GM12874 (cell line): ENCODE measurements around the gene KRTAP10-10.
"Not testable (repeated sequence)": the region's sequence is repeated elsewhere in the genome, so short reads cannot be mapped to it uniquely, and the experiment has no call there.

ENCODE experiments used
- TF ChIP-seq, protein P1 (sequence below): IDR thresholded peaks from 2 replicates; pipeline ENCODE4 v1.5.1; 2011; ENCODE audit warnings: low read depth, mild to moderate bottlenecking, control low read depth, low read length, moderate library complexity; ENCODE audit not compliant: insufficient read depth

Gene KRTAP10-10

DNA sequence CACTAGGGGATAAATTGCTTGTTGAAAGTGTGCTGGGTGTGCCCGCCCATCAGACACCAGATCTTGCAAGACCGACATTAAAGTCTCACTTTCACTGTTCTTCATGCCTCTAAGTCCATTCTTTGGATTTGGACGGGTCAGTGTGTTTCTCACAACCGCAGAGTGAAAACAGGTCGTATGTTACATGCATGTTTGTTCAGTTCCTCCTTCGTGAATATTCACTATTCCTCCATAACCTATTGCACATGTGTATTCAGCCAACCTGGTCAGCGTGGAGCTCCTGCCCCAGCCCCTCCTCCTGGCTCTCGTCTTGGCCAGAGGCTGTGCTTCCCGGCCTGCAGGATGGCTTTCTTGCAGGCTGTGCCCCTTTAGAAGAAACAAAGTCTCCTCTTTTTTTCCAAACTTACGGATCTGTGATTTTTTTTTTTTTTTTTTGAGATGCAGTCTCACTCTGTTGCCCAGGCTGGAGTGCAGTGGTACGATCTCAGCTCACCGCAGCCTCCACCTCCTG, 42.7 kb upstream of the KRTAP10-10 start:
- TF ChIP-seq, protein P1, sequence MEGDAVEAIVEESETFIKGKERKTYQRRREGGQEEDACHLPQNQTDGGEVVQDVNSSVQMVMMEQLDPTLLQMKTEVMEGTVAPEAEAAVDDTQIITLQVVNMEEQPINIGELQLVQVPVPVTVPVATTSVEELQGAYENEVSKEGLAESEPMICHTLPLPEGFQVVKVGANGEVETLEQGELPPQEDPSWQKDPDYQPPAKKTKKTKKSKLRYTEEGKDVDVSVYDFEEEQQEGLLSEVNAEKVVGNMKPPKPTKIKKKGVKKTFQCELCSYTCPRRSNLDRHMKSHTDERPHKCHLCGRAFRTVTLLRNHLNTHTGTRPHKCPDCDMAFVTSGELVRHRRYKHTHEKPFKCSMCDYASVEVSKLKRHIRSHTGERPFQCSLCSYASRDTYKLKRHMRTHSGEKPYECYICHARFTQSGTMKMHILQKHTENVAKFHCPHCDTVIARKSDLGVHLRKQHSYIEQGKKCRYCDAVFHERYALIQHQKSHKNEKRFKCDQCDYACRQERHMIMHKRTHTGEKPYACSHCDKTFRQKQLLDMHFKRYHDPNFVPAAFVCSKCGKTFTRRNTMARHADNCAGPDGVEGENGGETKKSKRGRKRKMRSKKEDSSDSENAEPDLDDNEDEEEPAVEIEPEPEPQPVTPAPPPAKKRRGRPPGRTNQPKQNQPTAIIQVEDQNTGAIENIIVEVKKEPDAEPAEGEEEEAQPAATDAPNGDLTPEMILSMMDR, result no peak

DNA sequence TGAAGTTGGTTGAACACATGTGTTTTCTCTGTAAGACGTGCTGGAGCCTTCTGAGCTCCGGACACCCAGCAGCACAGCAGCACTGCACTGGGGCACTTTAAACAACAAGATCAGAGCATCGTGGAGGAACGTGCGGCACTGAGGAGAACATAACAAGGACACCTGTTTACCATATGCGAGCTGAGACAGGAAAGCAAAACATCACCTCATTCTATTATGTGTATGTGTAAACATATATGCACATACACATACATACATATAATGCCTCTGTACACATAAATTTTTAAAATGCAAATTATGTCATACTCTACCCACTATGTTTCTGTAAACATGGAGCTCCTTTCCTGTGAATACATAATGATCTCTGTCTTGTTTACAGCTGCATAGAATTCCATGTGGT, 41.6 kb upstream of the KRTAP10-10 start:
- TF ChIP-seq, protein P1, result no peak

DNA sequence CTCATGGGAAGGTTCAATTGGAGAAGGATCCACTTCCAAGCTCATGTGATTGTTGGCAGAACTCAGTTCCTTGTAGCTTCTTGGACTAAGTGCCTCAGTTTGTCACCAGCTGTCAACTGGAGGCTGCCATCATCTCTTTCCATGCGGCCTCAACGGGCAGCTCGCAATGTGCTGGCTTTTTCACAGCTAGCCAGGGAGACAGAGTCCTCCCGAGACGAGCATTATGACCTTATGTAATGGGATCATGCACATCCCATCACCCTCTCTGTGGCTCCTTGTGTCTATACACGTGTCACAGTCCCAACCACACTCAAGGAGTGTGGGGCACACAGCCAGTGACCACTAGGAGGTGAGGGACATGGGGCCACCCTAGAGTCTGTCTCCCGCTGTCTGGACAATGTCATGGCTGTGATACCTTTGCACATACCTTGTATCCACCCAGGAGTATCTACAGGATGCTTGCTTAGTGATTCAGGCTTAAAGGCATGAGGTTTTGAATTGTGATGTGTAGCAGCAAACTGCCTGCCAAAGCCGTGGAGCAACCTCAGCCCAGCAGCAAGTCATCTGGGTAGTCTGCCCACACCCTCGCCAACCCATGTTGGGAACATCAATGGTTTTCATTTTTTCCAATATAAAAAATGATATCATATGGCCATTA, 41.0 kb upstream of the KRTAP10-10 start:
- TF ChIP-seq, protein P1, result no peak

DNA sequence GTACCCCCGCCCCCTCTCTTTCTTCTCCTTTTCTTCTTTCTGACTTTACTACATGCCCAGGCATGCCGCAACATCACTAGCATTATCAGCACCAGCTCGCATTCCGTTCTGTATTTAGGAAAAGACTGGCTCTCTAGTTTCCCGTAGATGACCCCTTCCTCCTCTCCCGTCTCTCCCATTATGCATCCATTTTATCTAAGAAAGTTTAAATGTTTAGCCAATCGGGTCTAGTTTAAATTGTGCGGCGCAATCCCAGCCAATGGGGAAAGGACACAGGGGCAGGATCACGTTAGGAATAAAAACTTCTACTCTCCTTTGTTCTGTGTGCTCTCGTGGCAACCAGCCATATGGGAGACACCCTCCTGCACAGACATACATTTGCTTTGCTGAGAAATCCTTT, 39.1 kb upstream of the KRTAP10-10 start:
- TF ChIP-seq, protein P1, result no peak

DNA sequence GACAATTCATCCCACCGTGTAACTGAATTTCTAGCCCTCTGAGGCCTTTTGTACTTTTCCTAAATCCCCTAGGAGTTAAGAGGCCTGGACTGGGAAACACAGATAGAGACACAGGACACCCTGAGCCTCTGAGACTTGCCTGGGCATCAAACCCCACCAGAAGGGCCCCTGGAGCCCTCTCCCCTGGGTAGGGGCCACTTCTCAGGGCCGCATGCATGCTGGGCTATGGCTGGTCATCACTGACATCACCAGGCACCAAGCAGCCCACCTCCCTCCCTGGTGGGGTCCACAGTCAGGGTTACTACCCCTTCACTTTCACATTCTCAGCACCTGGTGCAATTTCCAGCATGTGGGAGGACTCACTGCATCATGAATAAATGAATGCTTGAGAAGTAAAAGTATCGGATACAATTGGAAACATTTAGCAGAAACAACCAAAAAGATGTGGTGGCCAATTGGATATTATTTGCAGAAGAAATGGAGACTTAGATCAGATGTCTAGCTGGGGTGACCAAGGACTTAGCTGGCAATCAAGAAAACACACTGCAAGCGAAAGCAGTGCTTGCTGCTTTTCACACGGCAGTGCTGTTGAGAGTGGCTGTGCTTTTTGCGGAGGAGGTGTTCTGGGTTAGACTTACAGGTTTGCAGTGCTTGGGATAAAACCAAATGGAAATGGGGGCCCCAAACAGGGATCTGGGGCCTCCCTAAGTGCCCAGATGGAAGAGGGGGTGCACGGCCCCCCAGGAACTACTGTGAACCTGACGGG, 37.7 kb upstream of the KRTAP10-10 start:
- TF ChIP-seq, protein P1, result no peak

DNA sequence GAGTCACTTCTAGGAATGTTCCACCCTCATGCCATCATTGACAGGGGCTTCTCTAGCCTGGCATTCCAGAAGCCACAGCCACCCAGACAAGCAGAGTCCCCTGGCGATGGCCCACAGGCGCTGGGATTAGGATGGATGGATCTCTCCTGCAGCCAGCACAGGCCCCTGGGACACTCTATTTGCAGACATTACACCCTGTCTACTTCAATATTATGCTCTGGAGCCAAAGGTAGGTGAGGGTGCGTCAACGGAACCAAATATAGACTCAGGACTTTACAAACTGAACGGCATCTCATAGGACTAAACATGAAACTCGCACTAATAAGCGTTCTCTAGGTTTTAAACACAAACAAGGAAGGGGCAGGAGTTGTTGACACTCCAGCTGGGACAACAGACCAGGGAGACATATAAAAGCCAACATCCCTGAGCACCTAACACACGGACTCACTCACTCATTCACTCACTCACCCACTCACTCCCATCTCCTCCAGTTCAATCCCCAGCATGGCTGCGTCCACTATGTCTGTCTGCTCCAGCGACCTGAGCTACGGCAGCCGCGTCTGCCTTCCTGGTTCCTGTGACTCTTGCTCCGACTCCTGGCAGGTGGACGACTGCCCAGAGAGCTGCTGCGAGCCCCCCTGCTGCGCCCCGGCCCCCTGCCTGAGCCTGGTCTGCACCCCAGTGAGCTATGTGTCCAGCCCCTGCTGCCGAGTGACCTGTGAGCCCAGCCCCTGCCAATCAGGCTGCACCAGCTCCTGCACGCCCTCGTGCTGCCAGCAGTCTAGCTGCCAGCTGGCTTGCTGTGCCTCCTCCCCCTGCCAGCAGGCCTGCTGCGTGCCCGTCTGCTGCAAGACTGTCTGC, 36.8 kb upstream of the KRTAP10-10 start, which contains the start of gene KRTAP10-7:
Gene KRTAP10-7 (plus strand): TSS at position 480 of the 861 bp plus-strand sequence. CDS start 25 bp downstream, at position 505.
- TF ChIP-seq, protein P1, result not testable (repeated sequence)
